Right lobe of liver (tissue), 4 donors: ENCODE measurements around the gene NOVA2.

ENCODE experiments used
- CTCF ChIP-seq, 4 donors: fragments of 200-600 bp in 3 of 4; fragments of 450-650 bp in 1 of 4; IDR thresholded peaks; one replicate each; pipeline versions ENCODE4 v1.5.1 to v1.8.0; 2016 to 2022; ENCODE audit warnings: antibody characterized with exemption in 4 of 4, mild to moderate bottlenecking in 2 of 4
- POLR2A ChIP-seq: fragments of 450-650 bp; IDR thresholded peaks from one replicate; pipeline ENCODE4 v1.6.1; 2017; ENCODE audit warnings: antibody characterized with exemption, mild to moderate bottlenecking
- donor health status: DM: no; HTN: no; CAD: no.
- donor health status: DM: no; HTN: no; CAD: no.
- donor health status: DM: no; HTN: yes; CAD: no.

GRCh38 chr19:45978156-45978555 is 4.5 kb upstream of the NOVA2 start:
- TF ChIP-seq CTCF (IDR thresholded peaks at IDR 0.05) (no peak), POLR2A (no peak)
